Mesendoderm (in vitro differentiated cells): ENCODE measurements around the gene NOC2L.

ENCODE experiments used
- DNase-seq: peaks from one replicate; pipeline ENCODE4 v3.0.0; 2013
- H2AK5ac ChIP-seq: 2 replicates; pipeline ENCODE4 v1.6.1; 2013; ENCODE audit warnings: low read length, inconsistent platforms
- H2BK120ac ChIP-seq: 2 replicates; pipeline ENCODE4 v1.6.1; 2013; ENCODE audit warnings: low read depth, mild to moderate bottlenecking, low read length, moderate library complexity, mixed read lengths
- H2BK15ac ChIP-seq: replicated peaks from 2 replicates; pipeline ENCODE4 v1.6.1; 2013; ENCODE audit warnings: low read depth, mild to moderate bottlenecking, moderate library complexity
- H2BK5ac ChIP-seq: 2 replicates; pipeline ENCODE4 v1.6.1; 2013; ENCODE audit warnings: low read length, inconsistent platforms
- H3K18ac ChIP-seq: 2 replicates; pipeline ENCODE4 v1.6.1; 2013; ENCODE audit warnings: mild to moderate bottlenecking, low read length, mixed read lengths
- H3K23ac ChIP-seq: one replicate; pipeline ENCODE4 v1.6.1; 2013; ENCODE audit warnings: low read length
- H3K27ac ChIP-seq: 2 replicates; pipeline ENCODE4 v1.5.1; 2013; ENCODE audit warnings: low read depth, mild to moderate bottlenecking, inconsistent platforms, low read length, moderate library complexity
- H3K27me3 ChIP-seq: 2 replicates; pipeline ENCODE4 v1.6.1; 2013; ENCODE audit warnings: low read length, control low read depth, mild to moderate bottlenecking, inconsistent platforms; ENCODE audit not compliant: insufficient read depth, poor library complexity
- H3K36me3 ChIP-seq: 2 replicates; pipeline ENCODE4 v1.6.1; 2013; ENCODE audit warnings: low read length, inconsistent platforms; ENCODE audit not compliant: control insufficient read depth, insufficient read depth
- H3K4ac ChIP-seq: one replicate; pipeline ENCODE4 v1.6.1; 2013; ENCODE audit warnings: low read depth, mild to moderate bottlenecking, low read length, moderate library complexity
- H3K4me1 ChIP-seq: 2 replicates; pipeline ENCODE4 v1.6.1; 2013; ENCODE audit warnings: low read depth, low read length, inconsistent platforms; ENCODE audit not compliant: control insufficient read depth
- H3K4me2 ChIP-seq: 2 replicates; pipeline ENCODE4 v1.6.1; 2013; ENCODE audit warnings: low read length
- H3K4me3 ChIP-seq: 2 replicates; pipeline ENCODE4 v1.5.1; 2013; ENCODE audit warnings: mild to moderate bottlenecking, low read length
- H3K56ac ChIP-seq: one replicate; pipeline ENCODE4 v1.6.1; 2013; ENCODE audit warnings: low read length
- H3K79me1 ChIP-seq: 2 replicates; pipeline ENCODE4 v1.6.1; 2013; ENCODE audit warnings: low read length, inconsistent platforms
- H3K79me2 ChIP-seq: 2 replicates; pipeline ENCODE4 v1.6.1; 2013; ENCODE audit warnings: mild to moderate bottlenecking, low read length; ENCODE audit not compliant: control insufficient read depth, insufficient read depth
- H3K9ac ChIP-seq: 2 replicates; pipeline ENCODE4 v1.6.1; 2013; ENCODE audit warnings: low read length, inconsistent platforms
- H4K5ac ChIP-seq: one replicate; pipeline ENCODE4 v1.6.1; 2013; ENCODE audit warnings: low read length
- H4K8ac ChIP-seq: one replicate; pipeline ENCODE4 v1.6.1; 2013; ENCODE audit warnings: low read depth, mild to moderate bottlenecking, control low read depth, low read length, moderate library complexity
- WGBS: extraction: QIAGEN DNeasy Blood & Tissue Kit; methylation state at CpG from one replicate; pipeline ENCODE4 v1.1.7; 2013; ENCODE audit warnings: low lambda C conversion rate, missing lambda C conversion rate; ENCODE audit not compliant: insufficient coverage; ENCODE audit errors: extremely low coverage; 5-methylcytosine and 5-hydroxymethylcytosine counted together

NOC2L gene

GRCh38 chr1:923131-923990, 35.7 kb downstream of the NOC2L start, which contains the start of gene SAMD11:
SAMD11 (plus strand) TSS chr1:923923; CDS start chr1:924432, 509 bp downstream.
- H3K79me1 ChIP-seq, result peaks cover 11% of the 10 kb centered on the region
- H3K27ac ChIP-seq, result no peak within 1 kb of the TSS
- H3K18ac ChIP-seq, result peak within 1 kb of the TSS; percentile 26
- peak; percentile 86 for DNase-seq
- peak within 1 kb of the TSS; percentile 40 for H3K4me3 ChIP-seq
- no peak within 1 kb of the TSS for H2BK15ac ChIP-seq
- peaks cover 7% of the 10 kb centered on the region for H3K27me3 ChIP-seq
- H3K23ac ChIP-seq, result peak within 1 kb of the TSS; percentile 97
- H3K36me3 ChIP-seq, result peaks cover 1% of the 10 kb centered on the region
- no peak within 1 kb of the TSS for H4K8ac ChIP-seq
- H2AK5ac ChIP-seq, result no peak within 1 kb of the TSS
- H3K56ac ChIP-seq, result peak within 1 kb of the TSS; percentile 87
- H3K4me2 ChIP-seq, result peak within 1 kb of the TSS; percentile 91
- no peak within 1 kb of the TSS for H4K5ac ChIP-seq
- H3K4ac ChIP-seq, result peak within 1 kb of the TSS; percentile 75
- H2BK120ac ChIP-seq, result no peak within 1 kb of the TSS
- H3K9ac ChIP-seq, result peak within 1 kb of the TSS; percentile 68
- H3K4me1 ChIP-seq, result peaks cover 8% of the 10 kb centered on the region
- H2BK5ac ChIP-seq, result no peak within 1 kb of the TSS
- no peaks in the 10 kb centered on the region for H3K79me2 ChIP-seq
- no CpG with 5 or more reads among the region's 72 CpGs for WGBS

- H3K4me2 ChIP-seq, result no peak overlapping the region
- peak overlapping the region; percentile 50 for H3K56ac ChIP-seq
- H3K23ac ChIP-seq, result peak overlapping the region; percentile 45
- no peak overlapping the region for H4K8ac ChIP-seq
- H3K27me3 ChIP-seq, result peaks cover 6% of the 10 kb centered on the region
- peaks cover 7% of the 10 kb centered on the region for H3K79me1 ChIP-seq
- H3K4ac ChIP-seq, result no peak overlapping the region
- H2BK5ac ChIP-seq, result no peak overlapping the region
- no peak overlapping the region for H2BK120ac ChIP-seq
- DNase-seq, result peak; percentile 89
- no peak overlapping the region for H2BK15ac ChIP-seq
- H2AK5ac ChIP-seq, result peak overlapping the region; percentile 79
- no peak overlapping the region for H3K27ac ChIP-seq
- H3K36me3 ChIP-seq, result peaks cover 1% of the 10 kb centered on the region
- H3K4me3 ChIP-seq, result no peak overlapping the region
- H3K79me2 ChIP-seq, result no peaks in the 10 kb centered on the region
- H3K9ac ChIP-seq, result peak overlapping the region; percentile 32
- no CpG with 5 or more reads among the region's 38 CpGs for WGBS
- H3K4me1 ChIP-seq, result peaks cover 8% of the 10 kb centered on the region
- no peak overlapping the region for H3K18ac ChIP-seq
- H4K5ac ChIP-seq, result no peak overlapping the region
These were observed 37.8 kb downstream of the NOC2L start for GRCh38 chr1:921011-921837.

GRCh38 chr1:920521-920920, 38.5 kb downstream of the NOC2L start:
- H3K18ac ChIP-seq, result no peak overlapping the region
- peaks cover 8% of the 10 kb centered on the region for H3K4me1 ChIP-seq
- H3K56ac ChIP-seq, result peak overlapping the region; percentile 64
- no peaks in the 10 kb centered on the region for H3K27me3 ChIP-seq
- no peak for DNase-seq
- no peak overlapping the region for H3K4me3 ChIP-seq
- no peak overlapping the region for H3K4me2 ChIP-seq
- no peak overlapping the region for H3K27ac ChIP-seq
- no peak overlapping the region for H2BK15ac ChIP-seq
- no peak overlapping the region for H4K8ac ChIP-seq
- H3K79me2 ChIP-seq, result no peaks in the 10 kb centered on the region
- no peak overlapping the region for H4K5ac ChIP-seq
- H3K36me3 ChIP-seq, result peaks cover 1% of the 10 kb centered on the region
- no peak overlapping the region for H3K23ac ChIP-seq
- peaks cover 4% of the 10 kb centered on the region for H3K79me1 ChIP-seq
- H2BK5ac ChIP-seq, result peak overlapping the region; percentile 41
- no CpG with 5 or more reads among the region's 13 CpGs for WGBS
- no peak overlapping the region for H2BK120ac ChIP-seq
- H3K4ac ChIP-seq, result no peak overlapping the region
- H3K9ac ChIP-seq, result peak overlapping the region; percentile 42
- peak overlapping the region; percentile 92 for H2AK5ac ChIP-seq

GRCh38 chr1:920010-920409, 39.0 kb downstream of the NOC2L start:
- no peaks in the 10 kb centered on the region for H3K27me3 ChIP-seq
- H2AK5ac ChIP-seq, result peak overlapping the region; percentile 92
- no peak overlapping the region for H3K27ac ChIP-seq
- no peak overlapping the region for H4K5ac ChIP-seq
- H3K79me2 ChIP-seq, result no peaks in the 10 kb centered on the region
- H4K8ac ChIP-seq, result no peak overlapping the region
- no peak for DNase-seq
- H2BK120ac ChIP-seq, result no peak overlapping the region
- no peak overlapping the region for H3K4ac ChIP-seq
- no CpG with 5 or more reads among the region's 23 CpGs for WGBS
- H3K23ac ChIP-seq, result no peak overlapping the region
- no peak overlapping the region for H3K18ac ChIP-seq
- peaks cover 8% of the 10 kb centered on the region for H3K4me1 ChIP-seq
- peak overlapping the region; percentile 64 for H3K56ac ChIP-seq
- H3K4me2 ChIP-seq, result no peak overlapping the region
- no peak overlapping the region for H3K4me3 ChIP-seq
- no peak overlapping the region for H2BK5ac ChIP-seq
- peaks cover 1% of the 10 kb centered on the region for H3K36me3 ChIP-seq
- H3K79me1 ChIP-seq, result peaks cover 4% of the 10 kb centered on the region
- H3K9ac ChIP-seq, result peak overlapping the region; percentile 42
- H2BK15ac ChIP-seq, result no peak overlapping the region

GRCh38 chr1:919271-919872, 39.7 kb downstream of the NOC2L start:
- no peak overlapping the region for H3K27ac ChIP-seq
- WGBS, result no CpG with 5 or more reads among the region's 29 CpGs
- no peak overlapping the region for H3K23ac ChIP-seq
- no peak overlapping the region for H3K9ac ChIP-seq
- no peak overlapping the region for H2BK15ac ChIP-seq
- H3K56ac ChIP-seq, result peak overlapping the region; percentile 25
- H3K18ac ChIP-seq, result no peak overlapping the region
- no peak overlapping the region for H3K4me3 ChIP-seq
- no peaks in the 10 kb centered on the region for H3K79me2 ChIP-seq
- H2BK5ac ChIP-seq, result no peak overlapping the region
- peaks cover 8% of the 10 kb centered on the region for H3K4me1 ChIP-seq
- no peak overlapping the region for H4K8ac ChIP-seq
- peaks cover 1% of the 10 kb centered on the region for H3K36me3 ChIP-seq
- H3K4me2 ChIP-seq, result no peak overlapping the region
- no peak overlapping the region for H2BK120ac ChIP-seq
- H4K5ac ChIP-seq, result no peak overlapping the region
- no peak overlapping the region for H2AK5ac ChIP-seq
- H3K27me3 ChIP-seq, result no peaks in the 10 kb centered on the region
- peaks cover 4% of the 10 kb centered on the region for H3K79me1 ChIP-seq
- H3K4ac ChIP-seq, result no peak overlapping the region
- DNase-seq, result no peak
